HepG2 (cell line): ENCODE data around the gene CUL9. TPM values are rescaled to one million over a fixed set of nuclear protein-coding genes. Genes with fewer than 3 reads are reported as not detected.

ENCODE experiments used
- FOXA1 ChIP-seq, 2 experiments: fragments of 450-650 bp in 1 of 2; sonication (generic) in 1 of 2; formaldehyde crosslinking in 1 of 2; IDR thresholded peaks; 2 replicates each; pipeline versions ENCODE4 v1.4.0 to v1.6.1; 2016 to 2020; ENCODE audit warnings: missing genetic modification reagents in 1 of 2
- FOXP1 ChIP-seq, 2 experiments: fragments of 450-650 bp in 1 of 2; IDR thresholded peaks; 2 replicates each; pipeline ENCODE4 v1.6.1; 2017 to 2018; ENCODE audit warnings: antibody characterized with exemption in 1 of 2
- HCFC1 ChIP-seq: fragments of 150-350 bp; IDR thresholded peaks from 2 replicates; pipeline ENCODE4 v1.6.1; 2014; ENCODE audit warnings: low read depth, low read length
- HNF4G ChIP-seq, 2 experiments: sonication (generic) in 1 of 2; formaldehyde crosslinking in 1 of 2; IDR thresholded peaks; 2 replicates each; pipeline versions ENCODE4 v1.4.0 to v1.6.1; 2011 to 2020; ENCODE audit warnings: borderline replicate concordance in 2 of 2, low read depth in 2 of 2, mild to moderate bottlenecking in 2 of 2, low read length in 1 of 2, missing genetic modification reagents in 1 of 2, moderate library complexity in 1 of 2
- MAFF ChIP-seq: IDR thresholded peaks from 2 replicates; pipeline ENCODE4 v1.6.1; 2011; ENCODE audit warnings: low read depth, low read length, improper control_type of control experiment
- NCOA1 ChIP-seq: sonication (generic); formaldehyde crosslinking; IDR thresholded peaks from 2 replicates; pipeline ENCODE4 v1.9.0; 2021; ENCODE audit warnings: missing genetic modification reagents
- NFKBIZ ChIP-seq: IDR thresholded peaks from 2 replicates; pipeline ENCODE4 v1.6.1; 2018; ENCODE audit warnings: missing genetic modification reagents, missing compliant biosample characterization
- SAP130 ChIP-seq: IDR thresholded peaks from 2 replicates; pipeline ENCODE4 v1.6.1; 2016; ENCODE audit warnings: low read depth
- TARDBP ChIP-seq: sonication (generic); formaldehyde crosslinking; IDR thresholded peaks from 2 replicates; pipeline ENCODE4 v1.8.0; 2022; ENCODE audit warnings: mild to moderate bottlenecking, missing genetic modification reagents
- THAP11 ChIP-seq: IDR thresholded peaks from 2 replicates; pipeline ENCODE4 v1.6.1; 2016; ENCODE audit warnings: missing biosample characterization, missing genetic modification reagents
- U2AF1 ChIP-seq: fragments of 200-400 bp; formaldehyde crosslinking; optimal IDR thresholded peaks from 2 replicates; pipeline ENCODE3; 2017; ENCODE audit warnings: mild to moderate bottlenecking, low read depth, low read length
- ZBTB38 ChIP-seq: sonication (generic); formaldehyde crosslinking; IDR thresholded peaks from 2 replicates; pipeline ENCODE4 v1.5.1; 2020; ENCODE audit warnings: mild to moderate bottlenecking, missing genetic modification reagents
- ZNF256 ChIP-seq: sonication (generic); formaldehyde crosslinking; conservative IDR thresholded peaks from 2 replicates; pipeline ENCODE4 v1.4.0; 2020; ENCODE audit warnings: missing genetic modification reagents
- ZNF274 ChIP-seq: sonication (generic); formaldehyde crosslinking; IDR thresholded peaks from 2 replicates; pipeline ENCODE4 v1.5.1; 2020; ENCODE audit warnings: mild to moderate bottlenecking, missing genetic modification reagents
- ZNF556 ChIP-seq: sonication (generic); formaldehyde crosslinking; IDR thresholded peaks from 2 replicates; pipeline ENCODE4 v1.4.0; 2020; ENCODE audit warnings: mild to moderate bottlenecking, missing genetic modification reagents, borderline replicate concordance
- ZNF768 ChIP-seq: sonication (generic); formaldehyde crosslinking; IDR thresholded peaks from 2 replicates; pipeline ENCODE4 v1.4.0; 2020; ENCODE audit warnings: missing genetic modification reagents
- polyA plus RNA-seq, 8 experiments: library from polyadenylated mRNA; depleted of rRNA in 3 of 8; stranded (reverse) in 7 of 8; unstranded in 1 of 8; fragments of >200 nt; fragmentation: Illumina TruSeq in 4 of 8; extraction: Trizol in 4 of 8; gene quantifications; 2 replicates each; pipeline versions ENCODE4 v1.2.1 to v1.2.3, GENCODE V29; 2011 to 2016; ENCODE audit warnings: low read depth in 4 of 8, missing spikeins in 1 of 8, mixed read lengths in 1 of 8; ENCODE audit not compliant: insufficient read depth in 1 of 8
- total RNA-seq, 5 experiments: library from RNA; depleted of rRNA; stranded (reverse); fragments of >200 nt; fragmentation: Illumina TruSeq; extraction: Trizol; gene quantifications; 2 replicates each; pipeline ENCODE4 v1.2.3, GENCODE V29; 2016; ENCODE audit warnings: low read depth in 1 of 5
- TF ChIP-seq, protein P1 (sequence below): IDR thresholded peaks from 2 replicates; pipeline ENCODE4 v1.6.1; 2016; ENCODE audit warnings: mild to moderate bottlenecking
- TF ChIP-seq, protein P2 (sequence below): sonication (generic); formaldehyde crosslinking; IDR thresholded peaks from 2 replicates; pipeline ENCODE4 v1.4.0; 2020; ENCODE audit warnings: missing genetic modification reagents
- TF ChIP-seq, protein P3 (sequence below): sonication (generic); formaldehyde crosslinking; conservative IDR thresholded peaks from 2 replicates; pipeline ENCODE4 v1.5.0; 2020; ENCODE audit warnings: missing genetic modification reagents
- TF ChIP-seq, protein P4 (sequence below): sonication (generic); formaldehyde crosslinking; IDR thresholded peaks from 2 replicates; pipeline ENCODE4 v1.4.0; 2020; ENCODE audit warnings: missing genetic modification reagents

CUL9 gene
- total and polyA plus RNA-seq, 2 of the 13 experiments (the other 11 are each of a cell fraction or from before 2014, with no cell fraction given), result 11.4 to 13.7 TPM

DNA sequence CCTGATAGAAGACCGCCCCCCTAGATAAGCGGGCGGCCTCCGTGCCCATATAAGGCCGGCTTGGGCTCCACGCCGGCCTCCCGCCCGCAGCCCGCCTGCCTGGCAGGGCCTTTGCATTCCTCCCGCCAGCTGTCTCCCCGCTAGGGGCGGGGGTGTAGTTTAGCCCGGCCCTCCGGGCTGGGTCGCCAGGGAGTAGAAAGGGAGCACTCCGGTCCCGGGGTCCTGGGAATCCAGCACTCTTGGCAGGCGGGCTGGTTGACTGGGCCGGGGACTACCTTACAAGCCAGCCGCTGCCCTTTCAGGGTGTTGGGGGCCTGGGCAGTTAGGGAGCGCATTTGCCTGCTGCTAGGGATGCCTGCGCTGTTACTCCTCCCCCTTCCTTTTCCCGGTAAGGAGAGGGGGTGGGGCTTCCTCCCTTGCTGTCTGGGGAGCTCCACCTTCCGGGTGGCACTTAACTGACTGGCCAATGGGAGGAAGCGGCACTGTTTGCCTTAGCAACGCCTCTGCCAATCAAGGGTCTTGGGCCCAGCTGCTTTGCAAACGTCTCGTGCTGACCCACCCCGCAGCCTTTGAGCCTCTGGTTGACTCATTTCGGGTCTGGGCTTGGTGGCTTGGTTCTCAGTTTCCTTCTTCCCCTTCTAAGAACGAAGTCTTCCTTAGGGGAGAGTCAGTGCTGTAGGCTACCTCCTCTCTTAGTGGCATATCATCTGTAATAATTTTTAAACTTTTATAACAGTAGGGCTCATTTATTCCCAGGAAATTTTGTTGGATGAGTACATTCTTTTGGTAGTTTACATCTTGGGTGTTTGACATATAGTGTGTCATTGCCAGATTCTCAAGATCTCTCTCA, 7.5 kb upstream of the CUL9 start (continued):
- TF ChIP-seq FOXA1 (IDR thresholded peaks at IDR 0.05) (no peak), FOXA1 (CRISPR knock-in tag; IDR thresholded peaks at IDR 0.05) (peak; percentile 77; the same call in 1 of the 2 replicates), SAP130 (CRISPR knock-in tag) (peak; percentile 96), ZNF256 (CRISPR knock-in tag) (no peak), THAP11 (CRISPR knock-in tag) (peak; percentile 66; the same call in 1 of the 2 replicates), ZNF274 (CRISPR knock-in tag) (peak; percentile 86), ZNF768 (peak; percentile 60), ZNF556 (peak; percentile 65; the same call in 1 of the 2 replicates), TARDBP (CRISPR knock-in tag) (no peak; the same call in 1 of the 2 replicates), MAFF (no peak), HNF4G (IDR thresholded peaks at IDR 0.05; ENCODE audit: borderline replicate concordance, low read depth, low read length) (peak; percentile 32; the same call in 1 of the 2 replicates), HNF4G (CRISPR knock-in tag; IDR thresholded peaks at IDR 0.05; ENCODE audit: borderline replicate concordance, low read depth) (no peak; the same call in 1 of the 2 replicates), NFKBIZ (peak; percentile 40; the same call in 1 of the 2 replicates), ZBTB38 (peak; percentile 52; the same call in 1 of the 2 replicates), FOXP1 (IDR thresholded peaks at IDR 0.05) (no peak), FOXP1 (CRISPR knock-in tag; IDR thresholded peaks at IDR 0.05) (no peak), HCFC1 (no peak; the same call in 1 of the 2 replicates), NCOA1 (no peak), U2AF1 (peak; percentile 54)
- TF ChIP-seq, protein P1, sequence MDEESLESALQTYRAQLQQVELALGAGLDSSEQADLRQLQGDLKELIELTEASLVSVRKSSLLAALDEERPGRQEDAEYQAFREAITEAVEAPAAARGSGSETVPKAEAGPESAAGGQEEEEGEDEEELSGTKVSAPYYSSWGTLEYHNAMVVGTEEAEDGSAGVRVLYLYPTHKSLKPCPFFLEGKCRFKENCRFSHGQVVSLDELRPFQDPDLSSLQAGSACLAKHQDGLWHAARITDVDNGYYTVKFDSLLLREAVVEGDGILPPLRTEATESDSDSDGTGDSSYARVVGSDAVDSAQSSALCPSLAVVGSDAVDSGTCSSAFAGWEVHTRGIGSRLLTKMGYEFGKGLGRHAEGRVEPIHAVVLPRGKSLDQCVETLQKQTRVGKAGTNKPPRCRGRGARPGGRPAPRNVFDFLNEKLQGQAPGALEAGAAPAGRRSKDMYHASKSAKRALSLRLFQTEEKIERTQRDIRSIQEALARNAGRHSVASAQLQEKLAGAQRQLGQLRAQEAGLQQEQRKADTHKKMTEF (CRISPR knock-in tag), result peak; percentile 94
- TF ChIP-seq, protein P2, sequence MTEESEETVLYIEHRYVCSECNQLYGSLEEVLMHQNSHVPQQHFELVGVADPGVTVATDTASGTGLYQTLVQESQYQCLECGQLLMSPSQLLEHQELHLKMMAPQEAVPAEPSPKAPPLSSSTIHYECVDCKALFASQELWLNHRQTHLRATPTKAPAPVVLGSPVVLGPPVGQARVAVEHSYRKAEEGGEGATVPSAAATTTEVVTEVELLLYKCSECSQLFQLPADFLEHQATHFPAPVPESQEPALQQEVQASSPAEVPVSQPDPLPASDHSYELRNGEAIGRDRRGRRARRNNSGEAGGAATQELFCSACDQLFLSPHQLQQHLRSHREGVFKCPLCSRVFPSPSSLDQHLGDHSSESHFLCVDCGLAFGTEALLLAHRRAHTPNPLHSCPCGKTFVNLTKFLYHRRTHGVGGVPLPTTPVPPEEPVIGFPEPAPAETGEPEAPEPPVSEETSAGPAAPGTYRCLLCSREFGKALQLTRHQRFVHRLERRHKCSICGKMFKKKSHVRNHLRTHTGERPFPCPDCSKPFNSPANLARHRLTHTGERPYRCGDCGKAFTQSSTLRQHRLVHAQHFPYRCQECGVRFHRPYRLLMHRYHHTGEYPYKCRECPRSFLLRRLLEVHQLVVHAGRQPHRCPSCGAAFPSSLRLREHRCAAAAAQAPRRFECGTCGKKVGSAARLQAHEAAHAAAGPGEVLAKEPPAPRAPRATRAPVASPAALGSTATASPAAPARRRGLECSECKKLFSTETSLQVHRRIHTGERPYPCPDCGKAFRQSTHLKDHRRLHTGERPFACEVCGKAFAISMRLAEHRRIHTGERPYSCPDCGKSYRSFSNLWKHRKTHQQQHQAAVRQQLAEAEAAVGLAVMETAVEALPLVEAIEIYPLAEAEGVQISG (CRISPR knock-in tag), result peak; percentile 60
- TF ChIP-seq, protein P3, sequence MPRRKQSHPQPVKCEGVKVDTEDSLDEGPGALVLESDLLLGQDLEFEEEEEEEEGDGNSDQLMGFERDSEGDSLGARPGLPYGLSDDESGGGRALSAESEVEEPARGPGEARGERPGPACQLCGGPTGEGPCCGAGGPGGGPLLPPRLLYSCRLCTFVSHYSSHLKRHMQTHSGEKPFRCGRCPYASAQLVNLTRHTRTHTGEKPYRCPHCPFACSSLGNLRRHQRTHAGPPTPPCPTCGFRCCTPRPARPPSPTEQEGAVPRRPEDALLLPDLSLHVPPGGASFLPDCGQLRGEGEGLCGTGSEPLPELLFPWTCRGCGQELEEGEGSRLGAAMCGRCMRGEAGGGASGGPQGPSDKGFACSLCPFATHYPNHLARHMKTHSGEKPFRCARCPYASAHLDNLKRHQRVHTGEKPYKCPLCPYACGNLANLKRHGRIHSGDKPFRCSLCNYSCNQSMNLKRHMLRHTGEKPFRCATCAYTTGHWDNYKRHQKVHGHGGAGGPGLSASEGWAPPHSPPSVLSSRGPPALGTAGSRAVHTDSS (CRISPR knock-in tag), result no peak
- TF ChIP-seq, protein P4, sequence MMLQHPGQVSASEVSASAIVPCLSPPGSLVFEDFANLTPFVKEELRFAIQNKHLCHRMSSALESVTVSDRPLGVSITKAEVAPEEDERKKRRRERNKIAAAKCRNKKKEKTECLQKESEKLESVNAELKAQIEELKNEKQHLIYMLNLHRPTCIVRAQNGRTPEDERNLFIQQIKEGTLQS (CRISPR knock-in tag), result no peak; the same call in 1 of the 2 replicates
